Right renal pelvis (tissue), 4 donors: Measurements from ENCODE around the gene COTL1. TPM values are rescaled to one million over a fixed set of nuclear protein-coding genes. Genes with fewer than 3 reads are reported as not detected.
"Not testable (repeated sequence)": the region's sequence is repeated elsewhere in the genome, so short reads cannot be mapped to it uniquely, and the experiment has no call there.

Experiments
- DNase-seq, 4 donors: peaks; one replicate each; pipeline ENCODE4 v3.0.0-alpha.2; 2013; ENCODE audit warnings: low read depth in 4 of 4, low spot score in 3 of 4, missing footprints in 1 of 4
- polyA plus RNA-seq, 4 donors: library from polyadenylated mRNA; unstranded; fragments of 120-200 nt; gene quantifications; one replicate each; pipeline ENCODE4 v1.2.1, GENCODE V29; 2013; ENCODE audit not compliant: insufficient read length in 4 of 4

Gene COTL1
- polyA plus RNA-seq, 4 donors, result 135 to 166 (median 153) TPM

- no peak for DNase-seq
Measured at GRCh38 chr16:84535408-84535807, 82.5 kb downstream of the COTL1 start.

- DNase-seq, result no peak
Measured at GRCh38 chr16:84534815-84535214, 83.1 kb downstream of the COTL1 start.

- DNase-seq, result no peak
Measured at GRCh38 chr16:84532855-84533486, 84.9 kb downstream of the COTL1 start.

- DNase-seq, result no peak
Measured at GRCh38 chr16:84532291-84532724, 85.6 kb downstream of the COTL1 start.

GRCh38 chr16:84531671-84532111 is 86.2 kb downstream of the COTL1 start:
- no peak for DNase-seq

- DNase-seq, result no peak
Measured at GRCh38 chr16:84530590-84530989, 87.3 kb downstream of the COTL1 start.

- DNase-seq, result no peak
Measured at GRCh38 chr16:84529607-84530006, 88.3 kb downstream of the COTL1 start.

- DNase-seq, result no peak
Measured at GRCh38 chr16:84528322-84528721, 89.6 kb downstream of the COTL1 start.

GRCh38 chr16:84527532-84528269 is 90.2 kb downstream of the COTL1 start:
- DNase-seq, result no peak

- no peak for DNase-seq
Measured at GRCh38 chr16:84526794-84527531, 90.9 kb downstream of the COTL1 start.

- not testable (repeated sequence) for DNase-seq
Measured at GRCh38 chr16:84524941-84525581, 92.8 kb downstream of the COTL1 start.

GRCh38 chr16:84524346-84524920 is 93.4 kb downstream of the COTL1 start:
- no peak for DNase-seq

GRCh38 chr16:84521497-84521770 is 96.4 kb downstream of the COTL1 start:
- DNase-seq, result no peak

- DNase-seq, result no peak
Measured at GRCh38 chr16:84520725-84521496, 97.0 kb downstream of the COTL1 start.

- DNase-seq, result no peak
Measured at GRCh38 chr16:84519855-84520254, 98.0 kb downstream of the COTL1 start.

GRCh38 chr16:84518804-84519341 is 99.0 kb downstream of the COTL1 start:
- no peak for DNase-seq

GRCh38 chr16:84518220-84518619 is 99.7 kb downstream of the COTL1 start:
- not testable (repeated sequence) for DNase-seq

- DNase-seq, result no peak
Measured at GRCh38 chr16:84517366-84517765, 100.5 kb downstream of the COTL1 start.
